ENCODE measurements around the gene NIM1K.
A peak's percentile ranks its signal among the peaks of the same experiment; 100 is the strongest.
"Not testable (repeated sequence)": the region's sequence is repeated elsewhere in the genome, so short reads cannot be mapped to it uniquely, and the experiment has no call there.

Gene NIM1K

GRCh38 chr5:43305948-43306565 lies 114.0 kb downstream of the NIM1K start:
- TF ChIP-seq CTCF (IDR thresholded peaks at IDR 0.05; ENCODE audit: low read depth, low read length) = peak; percentile 52; the same call in 1 of the 2 replicates
- H3K4me3 ChIP-seq (ENCODE audit: low read depth, low read length) = no peak overlapping the region

DNA sequence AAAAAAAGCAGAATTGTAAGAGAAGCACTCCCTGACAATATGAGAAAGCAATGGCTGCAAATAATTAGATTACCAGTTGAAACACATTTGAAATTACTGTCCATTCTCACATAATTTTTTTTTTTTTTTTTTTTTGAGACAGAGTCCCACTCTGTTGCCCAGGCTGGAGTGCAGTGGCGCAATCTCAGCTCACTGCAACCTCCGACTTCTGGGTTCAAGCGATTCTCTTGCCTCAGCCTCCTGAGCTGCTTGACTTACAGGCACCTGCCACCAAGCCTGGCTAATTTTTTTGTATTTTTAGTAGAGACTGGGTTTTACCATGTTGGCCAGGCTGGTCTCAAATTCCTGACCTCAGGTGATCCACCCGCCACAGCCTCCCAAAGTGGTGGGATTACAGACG lies 114.9 kb downstream of the NIM1K start:
- not testable (repeated sequence) for H3K4me3 ChIP-seq (ENCODE audit: low read depth, low read length)

DNA sequence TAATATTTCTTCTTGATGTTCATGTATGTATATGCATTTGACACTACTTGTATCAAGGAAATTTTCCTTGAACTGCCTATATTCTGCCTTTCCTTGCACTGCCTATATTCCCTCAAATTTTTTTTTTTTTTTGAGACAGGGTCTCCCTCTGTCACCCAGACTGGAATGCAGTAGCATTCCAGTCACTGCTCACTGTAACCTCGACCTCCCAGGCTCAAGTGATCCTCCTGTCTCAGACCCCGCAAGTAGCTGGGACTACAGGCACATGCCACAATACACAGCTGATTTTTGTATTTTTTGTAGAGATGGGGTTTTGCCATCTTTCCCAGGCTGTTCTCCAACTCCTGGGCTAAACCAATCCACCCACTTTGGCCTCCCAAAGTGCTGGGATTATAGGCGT lies 117.1 kb downstream of the NIM1K start:
- no peak overlapping the region for H3K4me3 ChIP-seq (ENCODE audit: low read depth, low read length)
- no peak for TF ChIP-seq CTCF (IDR thresholded peaks at IDR 0.05; ENCODE audit: low read depth, low read length)

DNA sequence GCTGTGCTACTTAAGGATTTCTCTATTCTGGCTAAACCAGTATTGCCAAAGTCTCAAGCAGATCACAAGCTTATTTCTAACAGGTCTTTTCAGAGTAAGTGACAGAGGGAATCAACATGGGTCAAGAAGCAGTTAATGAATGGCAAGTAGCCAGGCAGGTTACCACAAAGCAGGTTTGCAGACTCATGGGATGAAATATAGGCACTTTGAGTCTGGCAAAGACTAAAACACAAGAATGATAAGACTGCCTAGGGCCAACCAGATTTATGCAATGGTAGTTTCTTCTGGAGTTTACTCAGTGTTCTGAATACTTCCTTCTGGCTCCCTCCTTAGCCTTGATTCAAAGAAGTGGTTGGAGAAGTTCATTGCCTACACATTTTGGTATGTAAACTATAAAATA lies 117.6 kb downstream of the NIM1K start:
- no peak overlapping the region for H3K4me3 ChIP-seq (ENCODE audit: low read depth, low read length)
- no peak for TF ChIP-seq CTCF (IDR thresholded peaks at IDR 0.05; ENCODE audit: low read depth, low read length)

DNA sequence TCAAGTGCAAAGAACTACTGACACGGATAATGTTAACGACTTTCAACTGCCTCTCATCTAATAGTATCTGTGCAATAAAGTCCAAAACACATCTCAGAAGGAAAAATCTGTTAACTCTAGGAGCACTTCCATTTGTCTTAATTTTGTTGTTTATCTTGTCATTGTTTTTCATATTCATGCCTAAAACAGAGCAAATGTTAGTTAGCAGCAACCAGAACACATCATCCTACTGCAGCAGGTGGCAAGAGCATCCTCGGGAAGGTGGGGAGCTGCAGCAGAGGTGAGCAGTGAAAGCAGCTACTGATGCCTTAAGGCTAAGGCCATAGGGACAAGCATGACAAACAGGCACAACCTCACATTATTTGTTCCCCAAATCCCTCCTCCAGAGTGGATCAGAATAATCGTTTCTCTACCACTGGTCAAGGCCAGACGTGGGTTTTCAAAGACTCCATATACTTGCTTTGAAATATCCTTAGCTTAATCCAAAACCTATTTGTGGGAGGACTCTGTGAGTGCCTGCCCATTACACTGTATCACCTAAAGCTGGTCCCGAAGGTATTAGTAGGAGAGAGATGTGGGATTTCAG lies 120.1 kb downstream of the NIM1K start:
- peak overlapping the region; percentile 70 for H3K4me3 ChIP-seq (ENCODE audit: low read depth, low read length)
- TF ChIP-seq CTCF (IDR thresholded peaks at IDR 0.05; ENCODE audit: low read depth, low read length) = no peak

GRCh38 chr5:43312699-43313034 lies 120.6 kb downstream of the NIM1K start:
- TF ChIP-seq CTCF (IDR thresholded peaks at IDR 0.05; ENCODE audit: low read depth, low read length) = no peak
- peak overlapping the region; percentile 70 for H3K4me3 ChIP-seq (ENCODE audit: low read depth, low read length)

- H3K4me3 ChIP-seq (ENCODE audit: low read depth, low read length) = peak within 1 kb of the TSS; percentile 70
- TF ChIP-seq CTCF (IDR thresholded peaks at IDR 0.05; ENCODE audit: low read depth, low read length) = no peak
These were observed 121.2 kb downstream of the NIM1K start, which contains the start of gene HMGCS1 for GRCh38 chr5:43313035-43313853. HMGCS1 (minus strand) TSS chr5:43313412; CDS start chr5:43298965, 14,447 bp downstream.

Data from WI38 (cell line).